Measurements from ENCODE around the gene VPS37B. TPM values are rescaled to one million over a fixed set of nuclear protein-coding genes. Genes with fewer than 3 reads are reported as not detected.

Gene VPS37B
- total RNA-seq, 6 experiments from 2014 or later = 26.4 to 33.1 (median 28.1) TPM

DNA sequence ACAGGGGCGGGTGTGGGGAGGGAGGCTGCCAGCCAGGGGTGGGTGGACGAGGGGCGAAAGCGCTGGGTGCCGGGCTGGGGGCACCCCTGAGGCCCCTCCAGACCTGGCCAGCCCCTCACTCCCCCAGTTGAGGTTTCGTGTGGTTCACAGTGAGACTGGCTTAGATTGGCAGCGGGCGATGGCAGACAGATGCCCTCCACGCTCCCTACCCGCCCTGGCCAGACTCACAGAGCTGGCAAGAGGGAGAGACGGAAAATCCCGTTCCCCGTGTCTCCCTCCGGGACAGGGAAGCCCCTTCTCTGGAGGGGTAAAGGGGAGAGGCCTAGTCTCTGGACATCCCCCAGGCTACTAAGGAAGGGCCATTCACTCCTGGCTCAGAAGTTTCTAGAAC, 33.2 kb upstream of the VPS37B start:
- H3K4me1 Mint-ChIP-seq (ENCODE audit: low read depth) = no peaks in the 10 kb centered on the region
- no peaks in the 10 kb centered on the region for H3K36me3 Mint-ChIP-seq (ENCODE audit: low read depth)
- no peaks in the 10 kb centered on the region for H3K9me3 Mint-ChIP-seq
- no peaks in the 10 kb centered on the region for H3K27me3 Mint-ChIP-seq (ENCODE audit: insufficient read depth)
- no peak for DNase-seq
- no peak overlapping the region for H3K27ac Mint-ChIP-seq
- TF ChIP-seq, protein P1, sequence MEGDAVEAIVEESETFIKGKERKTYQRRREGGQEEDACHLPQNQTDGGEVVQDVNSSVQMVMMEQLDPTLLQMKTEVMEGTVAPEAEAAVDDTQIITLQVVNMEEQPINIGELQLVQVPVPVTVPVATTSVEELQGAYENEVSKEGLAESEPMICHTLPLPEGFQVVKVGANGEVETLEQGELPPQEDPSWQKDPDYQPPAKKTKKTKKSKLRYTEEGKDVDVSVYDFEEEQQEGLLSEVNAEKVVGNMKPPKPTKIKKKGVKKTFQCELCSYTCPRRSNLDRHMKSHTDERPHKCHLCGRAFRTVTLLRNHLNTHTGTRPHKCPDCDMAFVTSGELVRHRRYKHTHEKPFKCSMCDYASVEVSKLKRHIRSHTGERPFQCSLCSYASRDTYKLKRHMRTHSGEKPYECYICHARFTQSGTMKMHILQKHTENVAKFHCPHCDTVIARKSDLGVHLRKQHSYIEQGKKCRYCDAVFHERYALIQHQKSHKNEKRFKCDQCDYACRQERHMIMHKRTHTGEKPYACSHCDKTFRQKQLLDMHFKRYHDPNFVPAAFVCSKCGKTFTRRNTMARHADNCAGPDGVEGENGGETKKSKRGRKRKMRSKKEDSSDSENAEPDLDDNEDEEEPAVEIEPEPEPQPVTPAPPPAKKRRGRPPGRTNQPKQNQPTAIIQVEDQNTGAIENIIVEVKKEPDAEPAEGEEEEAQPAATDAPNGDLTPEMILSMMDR (IDR thresholded peaks at IDR 0.05) = no peak
- H3K4me3 Mint-ChIP-seq = no peak overlapping the region

DNA sequence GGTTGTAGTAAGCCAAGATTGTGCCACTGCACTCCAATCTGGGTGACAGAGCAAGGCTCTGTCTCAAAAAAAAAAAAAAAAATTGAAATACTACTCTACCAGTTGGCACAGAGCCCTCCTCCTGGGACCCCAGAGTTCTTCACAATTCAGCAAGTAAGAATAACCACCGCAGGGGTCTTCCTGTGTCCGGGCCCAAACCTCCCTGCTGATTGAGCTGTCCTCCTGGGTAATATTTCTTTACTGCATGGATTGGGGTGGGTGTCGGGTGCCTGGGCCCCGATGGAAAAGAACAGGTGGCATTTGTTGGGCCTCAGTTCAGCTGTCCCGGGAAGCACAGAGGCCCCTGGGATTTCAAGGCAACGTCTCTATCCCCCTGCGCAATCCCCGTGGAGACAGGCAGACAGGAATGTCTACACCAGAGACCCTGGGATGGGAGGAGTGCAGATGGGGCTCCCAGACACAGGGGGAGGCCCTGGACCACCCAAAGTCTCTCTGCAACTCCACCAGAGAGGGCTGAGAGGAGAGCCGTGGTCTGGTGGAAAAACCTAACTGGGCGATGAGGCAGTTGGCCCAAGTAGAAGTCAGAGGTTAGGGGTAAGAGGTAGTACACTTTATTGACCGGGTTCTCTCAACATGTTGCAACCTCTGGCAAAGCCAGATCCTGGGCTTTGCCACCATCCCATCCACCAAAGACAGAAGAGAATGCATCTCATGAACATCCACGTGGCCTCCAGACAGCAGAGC, 32.7 kb upstream of the VPS37B start:
- no peak overlapping the region for H3K27ac Mint-ChIP-seq
- no peak for DNase-seq

DNA sequence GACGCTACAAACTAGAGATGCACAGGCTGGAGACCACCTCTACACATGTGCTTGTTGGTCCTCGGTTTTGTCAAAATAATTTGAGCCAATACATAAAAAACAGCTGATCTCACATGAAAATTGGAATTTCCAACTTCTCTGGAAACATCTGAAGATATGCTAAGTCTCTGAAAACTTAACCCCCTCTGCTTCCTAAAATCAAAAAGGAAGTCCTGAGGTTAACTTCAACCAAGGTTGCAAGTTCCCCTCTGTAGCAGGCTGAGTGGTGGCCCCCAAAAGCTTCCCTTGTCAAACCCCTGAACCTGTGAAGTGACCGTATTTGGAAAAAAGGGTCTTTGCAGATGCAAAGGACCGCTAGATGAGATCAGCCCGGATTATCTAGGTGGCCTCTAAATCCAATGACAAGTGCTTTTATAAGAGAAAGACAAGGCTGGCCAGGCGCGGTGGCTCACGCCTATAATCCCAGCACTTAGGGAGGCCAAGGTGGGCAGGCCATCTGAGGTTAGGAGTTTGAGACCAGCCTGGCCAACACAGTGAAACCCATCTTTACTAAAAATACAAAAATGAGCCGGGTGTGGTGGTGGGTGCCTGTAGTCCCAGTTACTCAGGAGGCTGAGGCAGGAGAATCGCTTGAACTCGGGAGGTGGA, 32.0 kb upstream of the VPS37B start:
- Mint-ChIP-seq H3K4me1 (ENCODE audit: low read depth) (no peaks in the 10 kb centered on the region), H3K36me3 (ENCODE audit: low read depth) (no peaks in the 10 kb centered on the region), H3K4me3 (no peak overlapping the region), H3K27me3 (ENCODE audit: insufficient read depth) (no peaks in the 10 kb centered on the region), H3K27ac (no peak overlapping the region), H3K9me3 (no peaks in the 10 kb centered on the region)
- DNase-seq = no peak
- TF ChIP-seq, protein P1 (IDR thresholded peaks at IDR 0.05) = no peak

More for the DNA sequence above, 32.7 kb upstream of the VPS37B start:
- no peaks in the 10 kb centered on the region for H3K36me3 Mint-ChIP-seq (ENCODE audit: low read depth)
- H3K4me1 Mint-ChIP-seq (ENCODE audit: low read depth) = no peaks in the 10 kb centered on the region
- TF ChIP-seq, protein P1 (IDR thresholded peaks at IDR 0.05) = no peak
- H3K9me3 Mint-ChIP-seq = no peaks in the 10 kb centered on the region
- H3K4me3 Mint-ChIP-seq = no peak overlapping the region
- no peaks in the 10 kb centered on the region for H3K27me3 Mint-ChIP-seq (ENCODE audit: insufficient read depth)

DNA sequence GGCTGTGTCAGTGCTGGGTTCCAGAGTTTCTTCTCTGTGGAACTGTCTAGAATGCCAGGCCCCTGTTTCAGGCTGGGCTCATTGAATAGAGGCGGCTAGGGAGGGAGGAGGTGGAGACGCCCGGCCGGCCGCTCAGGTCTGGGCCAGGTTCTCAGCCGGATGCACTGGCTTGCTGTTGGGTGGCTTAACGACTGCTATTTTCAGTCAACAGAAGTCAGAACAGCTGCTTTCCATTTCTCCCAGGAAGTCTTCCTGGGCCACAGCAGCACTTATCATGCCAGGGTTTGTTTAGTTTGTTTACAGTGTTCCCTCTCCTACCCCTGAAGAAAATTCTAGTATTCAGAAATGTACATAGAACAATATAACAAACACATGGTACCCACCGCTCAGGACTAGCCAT, 26.0 kb upstream of the VPS37B start:
- no peak overlapping the region for H3K4me3 Mint-ChIP-seq
- TF ChIP-seq, protein P1 (IDR thresholded peaks at IDR 0.05) = no peak
- H3K27ac Mint-ChIP-seq = no peak overlapping the region
- no peaks in the 10 kb centered on the region for H3K9me3 Mint-ChIP-seq
- no peak for DNase-seq
- H3K27me3 Mint-ChIP-seq (ENCODE audit: insufficient read depth) = no peaks in the 10 kb centered on the region
- no peaks in the 10 kb centered on the region for H3K36me3 Mint-ChIP-seq (ENCODE audit: low read depth)
- H3K4me1 Mint-ChIP-seq (ENCODE audit: low read depth) = peaks cover 27% of the 10 kb centered on the region

DNA sequence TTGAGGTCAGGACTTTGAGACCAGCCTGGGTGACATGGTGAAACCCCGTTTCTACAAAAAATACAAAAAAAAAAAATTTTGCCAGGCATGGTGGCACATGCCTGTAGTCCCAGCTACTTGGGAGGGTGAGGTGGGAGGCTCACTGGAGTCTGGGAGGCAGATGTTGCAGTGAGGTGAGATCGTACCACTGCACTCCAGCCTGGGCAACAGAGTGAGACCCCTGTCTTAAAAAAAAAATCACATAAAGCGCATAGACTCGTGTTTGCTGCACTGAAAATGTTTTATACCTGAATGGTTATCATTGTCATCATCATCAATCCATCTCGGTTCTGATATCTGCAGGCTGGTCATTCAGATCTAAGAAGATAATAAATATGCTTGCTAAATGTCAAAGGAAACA, 24.8 kb upstream of the VPS37B start:
- Mint-ChIP-seq H3K36me3 (ENCODE audit: low read depth) (no peaks in the 10 kb centered on the region), H3K4me3 (no peak overlapping the region), H3K4me1 (ENCODE audit: low read depth) (peaks cover 39% of the 10 kb centered on the region), H3K9me3 (no peaks in the 10 kb centered on the region), H3K27ac (no peak overlapping the region), H3K27me3 (ENCODE audit: insufficient read depth) (no peaks in the 10 kb centered on the region)
- no peak for DNase-seq
- TF ChIP-seq, protein P1 (IDR thresholded peaks at IDR 0.05) = no peak
